ENCODE measurements around the gene ARID3C.
A peak's percentile ranks its signal among the peaks of the same experiment; 100 is the strongest.

Gene ARID3C

GRCh38 chr9:34628656-34629490 is at the start of gene ARID3C:
TSS of gene ARID3C (minus strand) at chr9:34629066. CDS start at chr9:34628014, 1,052 bp downstream.
- peak; percentile 40 to 49 for DNase-seq

DNA sequence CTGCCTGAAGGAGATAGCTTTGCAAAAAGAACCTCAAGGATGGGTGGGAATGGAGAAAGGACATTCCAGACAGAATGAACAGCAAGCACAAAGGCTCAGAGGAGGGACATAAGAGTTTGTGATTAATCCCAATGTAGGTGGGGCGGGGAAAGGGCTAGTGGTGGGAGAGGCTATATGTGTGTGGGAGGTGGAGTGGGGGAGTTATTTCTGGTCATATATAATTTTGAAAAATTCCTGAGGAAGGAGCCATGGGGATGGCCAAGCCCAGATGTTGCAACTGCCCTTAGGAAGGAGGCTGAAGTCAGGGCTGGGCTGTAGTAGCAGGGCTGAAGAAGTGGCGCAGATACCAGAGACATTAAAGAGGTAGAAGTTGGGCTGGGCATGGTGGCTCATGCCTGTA is 47.0 kb upstream of the ARID3C start:
- DNase-seq, result no peak

DNA sequence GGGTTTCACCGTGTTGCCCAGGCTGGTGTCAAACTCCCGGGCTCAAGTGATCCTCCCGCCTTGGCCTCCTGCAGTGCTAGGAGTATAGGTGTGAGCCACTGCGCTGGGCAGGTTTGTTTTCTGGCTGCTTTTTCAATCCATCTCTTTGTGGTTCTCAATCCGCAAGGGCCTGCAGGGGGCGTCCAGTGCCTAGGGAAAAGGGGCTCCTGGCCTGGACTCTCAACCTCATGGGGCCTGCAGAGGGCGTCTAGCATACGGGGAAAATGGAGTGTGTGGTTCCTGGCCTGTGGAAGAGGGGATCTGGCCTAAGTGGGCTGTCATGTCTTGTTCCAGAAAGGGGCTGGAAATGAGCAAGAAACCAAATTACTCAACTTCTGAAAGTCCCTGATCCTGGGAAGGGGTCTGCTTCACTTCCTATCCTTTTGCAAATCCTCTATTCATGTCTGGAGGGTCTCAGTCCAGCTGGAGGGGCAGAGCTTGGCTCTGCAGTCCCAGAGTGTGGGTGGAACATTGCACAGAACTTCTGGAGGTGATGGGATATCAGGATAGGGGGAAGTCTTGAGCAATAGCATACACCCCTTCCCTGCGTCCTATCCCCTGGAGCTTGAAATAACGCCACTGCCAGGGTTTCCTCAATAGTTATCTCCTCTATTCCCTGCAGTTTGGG is 46.3 kb upstream of the ARID3C start:
- DNase-seq, result peak; percentile 50 to 51

- no peak for DNase-seq
Observed at GRCh38 chr9:34674440-34674839, 45.6 kb upstream of the ARID3C start.

GRCh38 chr9:34671307-34671706 is 42.4 kb upstream of the ARID3C start:
- DNase-seq, result no peak

GRCh38 chr9:34669809-34670562 is 41.1 kb upstream of the ARID3C start:
- DNase-seq, result no peak

DNA sequence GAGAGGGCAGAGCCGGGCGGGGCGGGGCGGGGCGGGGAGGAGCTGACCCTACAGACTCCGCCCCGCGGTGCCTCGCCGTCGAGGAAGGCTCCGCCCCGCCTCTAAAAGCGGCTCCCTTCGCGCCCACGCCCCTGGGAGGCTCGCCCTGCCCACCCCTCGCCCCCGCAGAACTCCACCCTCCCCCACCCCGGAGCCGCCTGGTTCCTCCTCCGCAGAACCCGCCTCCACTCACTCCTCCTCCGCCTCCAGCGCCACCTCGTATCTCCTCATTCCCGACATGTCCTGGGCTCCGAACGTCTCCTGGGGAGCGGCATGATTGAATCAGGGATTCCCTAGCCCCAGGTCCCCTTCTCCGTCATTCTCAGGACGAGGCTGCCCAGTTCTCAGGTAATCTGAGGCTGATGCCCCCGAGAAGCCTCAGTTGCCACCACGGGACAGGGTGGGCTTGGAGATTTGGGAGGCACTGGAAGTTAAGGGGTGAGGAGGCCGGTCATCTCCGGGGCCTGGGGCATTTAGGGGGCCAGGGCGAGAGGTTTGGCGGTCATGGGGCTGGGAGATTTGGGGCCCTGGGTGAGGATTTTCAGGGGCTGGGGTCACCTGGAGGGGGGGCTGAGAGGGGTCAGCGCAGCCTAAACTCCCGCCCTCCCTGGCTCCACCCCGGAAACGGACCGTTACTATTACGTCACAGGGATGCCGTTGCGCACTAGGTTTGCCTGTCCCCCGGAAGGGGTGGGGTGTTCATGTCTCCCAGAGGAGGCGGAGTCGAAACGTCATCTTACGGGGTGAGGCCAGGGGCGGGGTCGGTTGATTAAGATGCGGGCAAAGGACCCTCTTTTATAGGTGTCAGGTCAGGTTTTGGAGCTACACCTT is 36.8 kb upstream of the ARID3C start:
- peak; percentile 89 to 93 for DNase-seq

- DNase-seq, result no peak
Observed at GRCh38 chr9:34665067-34665380, 36.2 kb upstream of the ARID3C start.

GRCh38 chr9:34664281-34665066 is 35.6 kb upstream of the ARID3C start:
- DNase-seq, result peak; percentile 57 to 62

DNA sequence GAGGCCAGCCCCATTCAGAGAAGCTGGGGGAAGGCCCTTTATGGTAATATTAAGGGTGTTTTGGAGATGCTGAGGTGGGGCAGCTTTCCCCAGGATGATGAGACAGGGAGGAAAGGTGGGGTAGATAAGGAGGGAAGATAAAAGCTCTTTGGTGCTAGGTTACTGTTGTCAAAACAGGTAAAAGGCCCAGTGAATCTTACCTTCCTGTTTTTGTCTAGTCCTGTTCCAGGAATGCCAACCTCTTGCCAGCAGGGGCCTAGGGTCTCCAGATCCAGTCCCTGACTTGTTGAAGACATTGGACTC is 34.4 kb upstream of the ARID3C start:
- DNase-seq, result no peak

DNA sequence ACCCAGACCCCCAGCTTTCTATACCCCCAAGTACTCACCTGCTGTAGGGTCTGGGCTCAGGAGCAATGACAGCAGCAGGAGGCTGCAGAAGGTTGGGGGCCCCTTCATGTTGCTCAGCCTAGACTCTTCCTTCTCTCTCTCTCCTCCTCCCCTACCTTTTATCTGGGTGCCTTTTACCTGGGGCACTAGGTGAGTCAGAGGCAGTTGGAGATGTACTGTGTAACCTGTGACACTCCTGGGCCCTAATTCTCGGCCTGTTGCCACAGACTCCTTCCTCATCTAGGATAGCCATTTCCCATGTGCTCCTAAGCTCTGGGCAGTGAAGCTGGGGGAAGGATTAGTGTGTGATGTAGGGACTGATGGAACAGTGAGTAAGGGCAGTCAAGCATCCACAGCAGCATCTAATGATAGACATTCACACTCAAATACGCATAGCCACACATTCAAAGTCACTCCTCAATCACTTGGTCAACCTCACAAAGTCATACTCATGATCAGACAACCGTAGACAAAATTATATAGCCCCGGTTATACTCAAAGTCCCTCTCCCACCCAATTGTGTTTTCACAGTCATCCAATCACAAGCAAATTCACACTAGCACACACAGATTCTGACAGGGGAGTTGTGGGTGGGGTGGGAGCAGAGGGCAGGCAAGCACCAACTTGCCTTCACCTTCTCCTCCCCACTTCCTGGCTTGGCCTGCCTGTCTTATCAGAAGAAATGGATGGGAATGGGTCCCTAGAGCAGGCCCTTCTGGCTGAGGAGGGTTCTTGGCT is 33.8 kb upstream of the ARID3C start, which contains the start of gene CCL27:
TSS of gene CCL27 (minus strand) at position 132 of the 777 bp plus-strand sequence. CDS start at position 108, 24 bp downstream.
- no peak for DNase-seq

DNA sequence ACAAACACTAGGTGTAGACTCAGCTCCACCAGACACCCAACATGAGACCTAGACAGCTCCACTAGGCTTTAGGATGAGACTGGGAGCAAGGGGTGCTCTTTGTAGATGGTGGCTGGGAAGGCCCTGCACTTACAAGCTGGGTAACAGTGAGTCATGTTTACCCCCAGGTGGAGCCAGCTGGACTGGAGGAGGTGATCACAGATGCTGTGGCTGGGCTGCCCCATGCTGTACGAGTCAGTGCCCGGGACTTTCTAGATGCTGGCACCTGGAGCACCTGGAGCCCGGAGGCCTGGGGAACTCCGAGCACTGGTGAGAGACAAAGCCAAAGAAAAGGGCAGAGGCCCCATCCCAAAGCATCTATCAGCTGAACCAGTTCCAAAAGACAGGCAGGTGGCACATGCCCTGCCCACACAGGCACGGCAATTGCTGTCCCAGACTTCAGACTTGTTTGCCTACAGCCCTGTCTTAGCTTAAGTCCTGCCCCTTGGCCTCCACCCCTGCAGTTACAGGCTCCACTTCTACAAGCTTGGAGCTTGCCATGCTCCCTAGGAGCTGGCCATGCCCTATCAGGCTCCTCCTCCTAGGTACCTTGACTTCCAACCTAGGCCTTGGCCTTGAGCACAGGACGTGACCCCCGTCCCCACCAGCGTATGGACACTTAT is 30.9 kb upstream of the ARID3C start:
- no peak for DNase-seq

- DNase-seq, result no peak
Observed at GRCh38 chr9:34658461-34658860, 29.6 kb upstream of the ARID3C start.

DNA sequence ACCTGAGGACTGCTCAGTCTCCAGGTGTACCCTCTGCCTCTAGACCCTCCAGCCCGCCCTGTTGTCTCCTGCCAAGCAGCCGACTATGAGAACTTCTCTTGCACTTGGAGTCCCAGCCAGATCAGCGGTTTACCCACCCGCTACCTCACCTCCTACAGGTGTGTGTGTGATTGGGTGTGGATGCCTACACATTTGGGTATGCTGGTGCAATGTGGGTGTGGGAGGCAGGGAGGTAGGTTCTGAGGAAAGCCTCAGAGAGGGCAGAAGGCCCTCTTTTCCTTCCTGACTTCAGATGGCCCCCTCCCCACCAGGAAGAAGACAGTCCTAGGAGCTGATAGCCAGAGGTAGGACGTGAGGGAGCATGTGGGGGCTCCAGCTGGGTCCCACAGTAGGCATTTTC is 28.1 kb upstream of the ARID3C start:
- DNase-seq, result no peak

- DNase-seq, result no peak
Observed at GRCh38 chr9:34655394-34655793, 26.5 kb upstream of the ARID3C start.

DNA sequence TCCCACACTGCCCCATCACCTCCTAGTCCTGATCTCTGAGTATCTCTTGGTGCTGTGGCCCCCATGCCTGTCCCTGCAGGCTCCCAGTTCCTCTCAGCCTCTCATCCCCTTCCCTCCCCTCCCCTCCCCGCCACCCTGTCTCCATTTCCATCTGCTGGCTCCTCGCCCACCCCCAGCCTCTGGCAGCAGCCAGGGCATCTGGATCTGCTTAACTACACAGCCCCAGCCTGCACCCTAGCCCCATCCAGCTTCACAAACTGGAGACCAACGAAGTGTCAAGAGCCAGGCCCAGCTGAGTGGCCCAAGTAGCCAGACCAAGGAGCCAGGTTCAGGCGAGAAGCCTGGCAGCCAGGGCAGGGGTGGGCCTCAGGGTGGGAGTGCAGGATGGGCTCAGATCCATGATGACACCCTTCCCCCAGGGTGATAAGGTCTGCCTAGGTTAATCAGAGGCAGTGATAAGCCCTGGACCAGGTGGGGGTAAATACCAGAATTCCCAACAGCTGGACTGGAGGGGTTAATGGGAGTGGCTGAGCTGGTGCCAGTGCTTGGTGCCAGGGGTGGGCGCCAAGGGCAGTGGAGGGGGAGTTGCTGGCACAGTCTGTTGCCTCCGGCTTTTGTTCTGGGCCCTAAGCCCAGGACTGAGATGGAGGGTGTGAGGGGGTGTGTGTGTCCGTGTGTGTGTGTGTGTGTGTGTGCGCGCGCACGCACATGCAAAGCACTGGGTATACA is 25.6 kb upstream of the ARID3C start:
- DNase-seq, result no peak

DNA sequence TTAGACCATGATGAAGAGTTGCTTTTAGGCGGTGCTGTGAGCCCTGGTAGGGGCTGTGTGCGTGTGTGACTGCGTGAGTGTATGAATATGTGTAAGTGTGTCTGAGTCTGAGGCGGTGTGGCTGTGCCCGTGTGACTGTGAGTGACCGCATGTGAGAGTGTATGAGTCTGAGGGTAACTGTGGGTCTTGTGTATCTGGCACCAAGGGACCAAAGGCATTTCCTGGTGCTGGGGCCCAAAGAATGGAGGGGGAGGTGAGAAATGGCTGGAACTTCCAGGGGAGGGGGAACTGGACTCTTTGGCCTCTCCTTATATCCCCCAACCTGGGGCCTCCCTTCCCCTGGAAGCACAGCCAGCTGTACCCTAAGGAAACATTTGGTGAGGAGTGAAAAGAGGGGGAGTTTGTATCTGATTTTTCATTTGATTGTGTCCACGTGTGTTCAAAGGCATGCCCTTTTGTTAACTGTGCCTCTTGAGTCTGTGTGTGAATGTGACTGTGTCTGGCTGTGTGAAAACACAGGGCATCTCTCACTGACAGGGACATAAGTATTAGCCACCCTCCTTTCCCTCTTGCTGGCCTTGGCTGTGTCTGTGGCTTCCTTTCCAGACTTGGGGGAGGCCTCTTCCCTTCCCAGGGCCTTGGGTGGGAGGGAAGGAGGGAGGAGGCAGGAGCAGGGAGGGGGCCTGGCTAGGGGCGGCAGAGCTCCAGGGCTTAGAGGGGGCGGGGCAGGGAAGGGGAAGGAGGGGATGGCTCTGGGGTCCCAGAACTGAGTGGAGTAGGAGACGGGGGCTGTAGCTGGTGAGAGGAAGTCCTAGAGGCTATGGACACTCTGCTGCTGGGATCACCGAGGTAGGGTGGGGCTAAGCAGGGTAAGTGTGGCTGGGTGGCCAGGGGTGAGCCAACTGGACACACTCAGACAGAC is 24.5 kb upstream of the ARID3C start:
- no peak for DNase-seq

DNA sequence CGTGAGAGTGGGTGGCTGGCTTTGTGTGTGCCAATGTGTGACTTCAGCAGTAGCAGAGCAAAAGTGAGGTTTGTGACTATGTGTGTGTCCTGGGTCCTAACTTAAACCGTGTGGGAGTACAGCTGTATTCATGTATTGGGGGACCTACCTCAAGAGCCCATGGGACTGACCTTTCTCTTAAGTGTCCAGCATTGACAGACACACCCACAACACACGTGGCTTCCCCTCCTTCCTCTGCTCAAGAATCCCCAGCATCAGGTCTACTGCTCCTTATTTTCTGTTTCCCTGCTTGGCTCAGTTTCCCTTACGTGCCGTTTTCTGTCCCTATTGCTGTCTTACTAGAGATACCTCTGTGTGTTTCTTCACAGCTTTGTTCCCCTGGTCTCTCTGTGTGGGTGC is 23.7 kb upstream of the ARID3C start:
- DNase-seq, result no peak
